Umbilical cord (tissue), 2 donors: Measurements from ENCODE around the gene SPINDOC. TPM values are rescaled to one million over a fixed set of nuclear protein-coding genes. Genes with fewer than 3 reads are reported as not detected.
A peak's percentile ranks its signal among the peaks of the same experiment; 100 is the strongest.
"Not testable (repeated sequence)": the region's sequence is repeated elsewhere in the genome, so short reads cannot be mapped to it uniquely, and the experiment has no call there.

Experiments used
- DNase-seq: peaks from one replicate; pipeline ENCODE4 v3.0.0-alpha.2; 2015; ENCODE audit warnings: low spot score
- total RNA-seq: library from RNA; depleted of rRNA; stranded (reverse); fragments of >200 nt; gene quantifications from one replicate; pipeline ENCODE4 v1.2.3, GENCODE V29; 2014; ENCODE audit warnings: low replicate concordance; ENCODE audit not compliant: insufficient read depth

Gene SPINDOC
- total RNA-seq, result 6.0 TPM

- DNase-seq, result peak; percentile 81
Measured at GRCh38 chr11:63813035-63813562, at the start of gene SPINDOC. TSS of gene SPINDOC (plus strand) at chr11:63813456. CDS start at chr11:63813687, 231 bp downstream.

GRCh38 chr11:63763496-63764339 is 49.5 kb upstream of the SPINDOC start:
- DNase-seq, result peak; percentile 76

- DNase-seq, result peak; percentile 31
Measured at GRCh38 chr11:63764340-63764678, 48.9 kb upstream of the SPINDOC start.

- DNase-seq, result peak; percentile 57
Measured at GRCh38 chr11:63764679-63765647, 48.3 kb upstream of the SPINDOC start.

GRCh38 chr11:63765688-63766241 is 47.5 kb upstream of the SPINDOC start:
- no peak for DNase-seq

GRCh38 chr11:63766531-63767235 is 46.6 kb upstream of the SPINDOC start:
- DNase-seq, result peak; percentile 33

GRCh38 chr11:63767267-63767564 is 46.0 kb upstream of the SPINDOC start:
- DNase-seq, result no peak

- peak; percentile 91 for DNase-seq
Measured at GRCh38 chr11:63767565-63768236, 45.6 kb upstream of the SPINDOC start.

GRCh38 chr11:63768237-63769041 is 44.8 kb upstream of the SPINDOC start, which contains the start of gene ZFTA:
TSS of gene ZFTA (minus strand) at chr11:63768775. CDS start at chr11:63768622, 153 bp downstream.
- peak; percentile 83 for DNase-seq

- peak; percentile 63 for DNase-seq
Measured at GRCh38 chr11:63769042-63769713, 44.1 kb upstream of the SPINDOC start.

- peak; percentile 22 for DNase-seq
Measured at GRCh38 chr11:63769714-63770455, 43.4 kb upstream of the SPINDOC start.

- DNase-seq, result no peak
Measured at GRCh38 chr11:63770763-63771162, 42.5 kb upstream of the SPINDOC start.

- DNase-seq, result not testable (repeated sequence)
Measured at GRCh38 chr11:63771741-63772318, 41.4 kb upstream of the SPINDOC start.

GRCh38 chr11:63775191-63775590 is 38.1 kb upstream of the SPINDOC start:
- peak; percentile 42 for DNase-seq

- peak; percentile 27 for DNase-seq
Measured at GRCh38 chr11:63779039-63779438, 34.2 kb upstream of the SPINDOC start.

- no peak for DNase-seq
Measured at GRCh38 chr11:63782749-63783148, 30.5 kb upstream of the SPINDOC start.

GRCh38 chr11:63783925-63784592 is 29.2 kb upstream of the SPINDOC start:
- peak; percentile 19 for DNase-seq
